IMR-90 (cell line): ENCODE results near the gene CDIP1. TPM values are rescaled to one million over a fixed set of nuclear protein-coding genes. Genes with fewer than 3 reads are reported as not detected.
A peak's percentile ranks its signal among the peaks of the same experiment; 100 is the strongest.

Source experiments
- ATAC-seq: fragments of 200-7000 bp; cut with Tn5 transposase; 2 replicates; pipeline ENCODE4 v1.9.1; 2020; ENCODE audit warnings: low read depth, mild to moderate bottlenecking, moderate library complexity
- BruUV-seq: library from RNA; stranded (reverse); fragments of 400-500 nt; replicated peaks from 2 replicates; lab custom pipeline; 2021; lab: Mats Ljungman, UMichigan
- CTCF ChIA-PET: fragments of 300-600 bp; formaldehyde crosslinking; extraction: SDS; loops from one replicate; lab custom pipeline; 2021; ENCODE audit warnings: antibody characterized with exemption; lab: Yijun Ruan, JAX
- POLR2A ChIA-PET: fragments of 300-600 bp; sonication (Branson Sonifier 250); formaldehyde crosslinking; loops from one replicate; lab custom pipeline; 2022; ENCODE audit warnings: antibody characterized with exemption; ENCODE audit not compliant: unreplicated experiment; lab: Charles Lee
- DNase-seq: peaks from one replicate; pipeline ENCODE4 v3.0.0; 2013
- H2AFZ ChIP-seq: replicated peaks from 2 replicates; pipeline ENCODE3; 2013; ENCODE audit warnings: low read length, mild to moderate bottlenecking; ENCODE audit not compliant: poor library complexity
- H2AK5ac ChIP-seq: 2 replicates; pipeline ENCODE4 v1.6.1; 2013; ENCODE audit warnings: low read depth, low read length, inconsistent platforms
- H2AK9ac ChIP-seq: replicated peaks from 2 replicates; pipeline ENCODE3; 2013; ENCODE audit warnings: mild to moderate bottlenecking, low read depth, low read length, moderate library complexity; ENCODE audit not compliant: poor library complexity
- H2BK120ac ChIP-seq: 2 replicates; pipeline ENCODE4 v1.6.1; 2013; ENCODE audit warnings: low read depth, low read length, inconsistent platforms
- H2BK15ac ChIP-seq: 3 replicates; pipeline ENCODE4 v1.6.1; 2013; ENCODE audit warnings: low read depth, low read length, inconsistent platforms
- H2BK20ac ChIP-seq: 2 replicates; pipeline ENCODE4 v1.6.1; 2013; ENCODE audit warnings: low read depth, mild to moderate bottlenecking, inconsistent platforms, low read length, moderate library complexity
- H2BK5ac ChIP-seq: 2 replicates; pipeline ENCODE4 v1.6.1; 2013; ENCODE audit warnings: mild to moderate bottlenecking, low read depth, low read length, inconsistent platforms; ENCODE audit not compliant: poor library complexity, severe bottlenecking
- H3K14ac ChIP-seq: replicated peaks from 2 replicates; pipeline ENCODE4 v1.6.1; 2013; ENCODE audit warnings: low read depth, low read length, inconsistent platforms
- H3K18ac ChIP-seq: 2 replicates; pipeline ENCODE4 v1.6.1; 2013; ENCODE audit warnings: low read depth, low read length, control low read depth
- H3K23ac ChIP-seq: 2 replicates; pipeline ENCODE4 v1.6.1; 2013; ENCODE audit warnings: low read depth, low read length, inconsistent platforms
- H3K27ac ChIP-seq: 2 replicates; pipeline ENCODE4 v1.5.1; 2013; ENCODE audit warnings: mild to moderate bottlenecking, control low read depth, low read length; ENCODE audit not compliant: insufficient read depth
- H3K27me3 ChIP-seq: 2 replicates; pipeline ENCODE4 v1.6.1; 2013; ENCODE audit warnings: low read length; ENCODE audit not compliant: control insufficient read depth, insufficient read depth
- H3K36me3 ChIP-seq: 2 replicates; pipeline ENCODE4 v1.6.1; 2013; ENCODE audit warnings: low read length, mixed read lengths; ENCODE audit not compliant: control insufficient read depth, insufficient read depth
- H3K4ac ChIP-seq: 2 replicates; pipeline ENCODE4 v1.6.1; 2013; ENCODE audit warnings: low read depth, low read length, inconsistent platforms
- H3K4me1 ChIP-seq: 2 replicates; pipeline ENCODE4 v1.6.1; 2013; ENCODE audit warnings: low read length, mixed read lengths; ENCODE audit not compliant: control insufficient read depth, insufficient read depth
- H3K4me2 ChIP-seq: 2 replicates; pipeline ENCODE4 v1.6.1; 2013; ENCODE audit warnings: low read depth, mild to moderate bottlenecking, control low read depth, low read length, moderate library complexity
- H3K4me3 ChIP-seq: 2 replicates; pipeline ENCODE4 v1.5.1; 2013; ENCODE audit warnings: low read depth, mild to moderate bottlenecking, control low read depth, low read length, moderate library complexity; ENCODE audit not compliant: insufficient read depth
- H3K56ac ChIP-seq: 2 replicates; pipeline ENCODE4 v1.6.1; 2013; ENCODE audit warnings: low read length, inconsistent platforms; ENCODE audit not compliant: insufficient read depth; ENCODE audit errors: extremely low read depth
- H3K79me1 ChIP-seq, 2 experiments: 2 replicates each; pipeline ENCODE4 v1.6.1; 2013; ENCODE audit warnings: low read length in 2 of 2, inconsistent platforms in 1 of 2, low read depth in 1 of 2
- H3K9ac ChIP-seq: 2 replicates; pipeline ENCODE4 v1.6.1; 2013; ENCODE audit warnings: low read depth, low read length, control low read depth
- H3K9me1 ChIP-seq: 2 replicates; pipeline ENCODE4 v1.6.1; 2013; ENCODE audit warnings: low read length, inconsistent platforms; ENCODE audit not compliant: insufficient read depth
- H3K9me3 ChIP-seq: 2 replicates; pipeline ENCODE4 v1.6.1; 2013; ENCODE audit warnings: low read length; ENCODE audit not compliant: control insufficient read depth, insufficient read depth
- H4K20me1 ChIP-seq: 2 replicates; pipeline ENCODE4 v1.6.1; 2013; ENCODE audit warnings: low read length, inconsistent platforms; ENCODE audit not compliant: insufficient read depth
- H4K5ac ChIP-seq: 2 replicates; pipeline ENCODE4 v1.6.1; 2013; ENCODE audit warnings: mild to moderate bottlenecking, low read depth, low read length, control low read depth
- H4K8ac ChIP-seq, 2 experiments: 2 replicates each; pipeline ENCODE4 v1.6.1; 2013; ENCODE audit warnings: low read depth in 2 of 2, low read length in 2 of 2, control low read depth in 1 of 2, inconsistent platforms in 1 of 2
- H4K91ac ChIP-seq: 2 replicates; pipeline ENCODE4 v1.6.1; 2013; ENCODE audit warnings: low read depth, low read length, inconsistent platforms; ENCODE audit not compliant: insufficient read depth
- BHLHE40 ChIP-seq: fragments of 150-350 bp; IDR thresholded peaks from 2 replicates; pipeline ENCODE4 v1.6.1; 2016; ENCODE audit warnings: mild to moderate bottlenecking, low read depth, low read length
- CEBPB ChIP-seq: IDR thresholded peaks from 2 replicates; pipeline ENCODE4 v1.6.1; 2012; ENCODE audit warnings: low read depth, low read length, improper control_type of control experiment
- WGBS, 2 experiments: methylation state at CpG; one replicate each; pipeline versions ENCODE4 v1.1.5 to v1.1.7; 2013; ENCODE audit warnings: missing lambda C conversion rate in 2 of 2; ENCODE audit not compliant: insufficient read length in 1 of 2; ENCODE audit errors: extremely low coverage in 2 of 2; 5-methylcytosine and 5-hydroxymethylcytosine counted together
- dilution Hi-C: fragments of 300-500 bp; cut with HindIII; formaldehyde crosslinking; loops from one replicate; pipeline ENCODE4 v1.14.3; 2018; ENCODE audit warnings: low sequenced_read_pairs; ENCODE audit not compliant: unreplicated experiment
- in situ Hi-C: fragments of 300-500 bp; cut with MboI; formaldehyde crosslinking; loops from 3 replicates; pipeline ENCODE4 v1.14.3; 2019; ENCODE audit warnings: low sequenced_read_pairs, inconsistent platforms, mixed read lengths
- intact Hi-C: fragments of 100-400 bp; cut with micrococcal nuclease; formaldehyde crosslinking; loops from 2 replicates; pipeline ENCODE4 v1.10.0; 2022
- polyA plus RNA-seq, 3 experiments: library from polyadenylated mRNA; depleted of rRNA; stranded (reverse); fragments of >200 nt; gene quantifications; 2 replicates each; pipeline ENCODE4 v1.2.3, GENCODE V29; 2012; ENCODE audit warnings: low replicate concordance in 1 of 3
- total RNA-seq: library from RNA; depleted of rRNA; stranded (reverse); fragments of >200 nt; gene quantifications from 2 replicates; pipeline ENCODE4 v1.2.3, GENCODE V29; 2012
- TF ChIP-seq, protein P1 (sequence below): fragments of 150-350 bp; IDR thresholded peaks from 2 replicates; pipeline ENCODE4 v1.6.1; 2017; ENCODE audit warnings: mild to moderate bottlenecking, antibody characterized with exemption, low read length, low read depth

The CDIP1 gene
- total and polyA plus RNA-seq, 2 of the 4 experiments (the other 2 are of a cell fraction): 4.8 to 14.6 TPM

GRCh38 chr16:4500272-4500671 lies 38.3 kb downstream of the CDIP1 start (continued):
- TF ChIP-seq, protein P1, sequence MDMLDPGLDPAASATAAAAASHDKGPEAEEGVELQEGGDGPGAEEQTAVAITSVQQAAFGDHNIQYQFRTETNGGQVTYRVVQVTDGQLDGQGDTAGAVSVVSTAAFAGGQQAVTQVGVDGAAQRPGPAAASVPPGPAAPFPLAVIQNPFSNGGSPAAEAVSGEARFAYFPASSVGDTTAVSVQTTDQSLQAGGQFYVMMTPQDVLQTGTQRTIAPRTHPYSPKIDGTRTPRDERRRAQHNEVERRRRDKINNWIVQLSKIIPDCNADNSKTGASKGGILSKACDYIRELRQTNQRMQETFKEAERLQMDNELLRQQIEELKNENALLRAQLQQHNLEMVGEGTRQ: no peak

DNA sequence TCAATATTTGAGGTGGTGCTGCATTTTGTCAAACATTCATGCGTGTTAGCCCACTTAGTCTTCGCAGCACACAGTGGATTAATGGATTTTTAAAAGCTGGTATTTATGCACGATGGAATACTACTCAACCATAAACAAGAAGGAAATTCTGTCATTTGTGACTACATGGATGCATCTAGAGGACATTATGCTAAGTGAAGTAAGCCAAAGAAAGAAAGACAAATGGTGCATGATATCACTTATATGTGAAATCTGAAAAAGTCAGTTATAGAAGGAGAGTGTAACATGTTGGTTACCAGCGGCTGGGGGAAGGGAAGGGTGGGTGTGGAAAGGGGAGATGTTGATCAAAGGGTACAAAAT lies 39.4 kb downstream of the CDIP1 start:
- dilution Hi-C loops: no loop called here
- DNase-seq (no peak), ATAC-seq (no peak)
- H3K9me1 ChIP-seq: peaks cover 36% of the 10 kb centered on the region
- no peak overlapping the region for H3K18ac ChIP-seq
- no peak overlapping the region for H3K27ac ChIP-seq
- POLR2A ChIA-PET: no interaction called here
- no peak overlapping the region; the same call in 1 of the 2 replicates for H2BK20ac ChIP-seq
- H2AK9ac ChIP-seq: no peak overlapping the region
- TF ChIP-seq, protein P1: no peak
- no peak for TF ChIP-seq CEBPB
- no peak for TF ChIP-seq BHLHE40
- H2BK120ac ChIP-seq: no peak overlapping the region
- H4K91ac ChIP-seq: no peak overlapping the region; the same call in 1 of the 2 replicates
- H3K56ac ChIP-seq: no peak overlapping the region
- H2AFZ ChIP-seq: no peak overlapping the region
- no peak overlapping the region for H3K14ac ChIP-seq
- H3K27me3 ChIP-seq: no peaks in the 10 kb centered on the region
- no CpG with 5 or more reads among the region's 4 CpGs for WGBS, 2 experiments
- H3K9ac ChIP-seq: no peak overlapping the region
- no peak overlapping the region for H3K23ac ChIP-seq
- peak overlapping the region; percentile 81 for H2AK5ac ChIP-seq
- 0 out of 3 replicates have a peak overlapping the region, but pooled peaks have one; percentile 32 for H2BK15ac ChIP-seq
- peaks cover 30% of the 10 kb centered on the region for H3K4me1 ChIP-seq
- in situ Hi-C loops: no loop called here
- no TSS peak for BruUV-seq
- peaks cover 34 to 91% of the 10 kb centered on the region in 2 experiments for H3K79me1 ChIP-seq
- no peak overlapping the region for H3K4me3 ChIP-seq
- peaks cover 13% of the 10 kb centered on the region for H4K20me1 ChIP-seq
- H3K4ac ChIP-seq: peak overlapping the region; percentile 70
- CTCF ChIA-PET: interaction anchor here (1.0 to 1.3 kb wide), 2 partner anchors 23 to 46 kb away, joined by 3 to 4 read pairs; no protein-coding TSS in a partner anchor
- 0 out of 4 replicates have a peak overlapping the region, but pooled peaks of 1 of the 2 experiments have one; percentile 8 for H4K8ac ChIP-seq
- peak overlapping the region; percentile 4 for H2BK5ac ChIP-seq
- intact Hi-C loops: no loop called here
- no peak overlapping the region for H4K5ac ChIP-seq
- no peak overlapping the region for H3K4me2 ChIP-seq
- H3K36me3 ChIP-seq: no peaks in the 10 kb centered on the region; the same call in 1 of the 2 replicates
- H3K9me3 ChIP-seq: no peaks in the 10 kb centered on the region
